Germinal center (tissue), 1 donor: ENCODE data around the gene PWP1.

ENCODE experiments used
- DNase-seq: peaks from one replicate; pipeline ENCODE4 v3.0.0; 2012; ENCODE audit warnings: mixed read lengths, low spot score

Gene PWP1

DNA sequence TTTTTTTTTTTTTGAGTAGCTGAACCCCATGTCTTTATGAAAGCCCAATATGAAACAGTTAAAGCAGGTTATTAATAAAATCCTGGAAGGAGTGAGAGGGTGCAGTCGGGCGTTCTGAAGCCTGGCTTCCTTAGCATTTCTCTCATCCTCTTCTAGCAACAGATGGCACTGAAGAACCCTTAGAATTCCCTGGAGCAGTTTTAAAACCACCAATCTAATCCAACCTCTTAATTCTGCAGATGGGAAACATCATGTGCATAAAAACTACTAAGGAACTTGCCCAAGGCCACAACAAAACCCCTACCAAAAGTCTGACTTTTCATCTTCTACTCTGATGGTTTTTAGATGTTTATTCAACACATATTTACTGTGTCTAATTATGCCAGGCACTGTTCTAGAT lies 50.2 kb downstream of the PWP1 start:
- no peak for DNase-seq

DNA sequence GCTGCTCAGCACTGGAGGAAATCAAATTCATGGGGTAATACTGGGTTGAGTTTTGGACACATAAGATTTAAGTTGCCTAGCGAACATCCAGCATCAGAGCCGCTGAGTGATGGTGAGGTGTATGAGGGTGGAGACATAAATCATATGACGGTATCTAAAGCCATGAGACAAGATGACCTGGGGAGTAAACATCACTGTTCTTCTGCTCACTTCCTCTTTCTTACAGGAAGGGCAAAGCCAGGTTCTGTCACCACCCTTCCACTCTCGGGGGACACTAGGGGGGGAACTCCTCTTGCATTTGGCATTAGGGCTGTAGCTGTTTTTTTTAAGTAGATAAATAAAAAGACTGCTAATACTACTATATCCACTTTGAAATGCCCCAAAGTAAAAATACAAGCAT lies 51.3 kb downstream of the PWP1 start:
- peak; percentile 86 for DNase-seq

DNA sequence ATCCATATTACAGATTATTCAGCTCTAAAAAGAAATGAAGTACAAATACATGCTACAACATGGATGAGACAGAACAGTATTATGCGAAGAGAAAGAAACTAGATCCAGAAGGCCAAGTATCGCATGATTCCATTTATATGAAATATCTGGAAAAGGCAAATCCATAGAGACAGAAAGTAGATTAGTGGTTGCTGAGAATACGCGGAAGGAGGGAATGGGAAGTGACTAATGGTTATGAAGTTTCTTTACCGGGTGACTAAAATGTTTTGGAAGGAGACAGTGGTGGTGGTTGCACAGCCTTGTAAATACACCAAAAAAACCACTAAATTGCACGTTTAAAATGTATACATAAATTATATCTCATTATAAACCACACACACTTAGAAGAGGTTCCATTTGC lies 62.9 kb downstream of the PWP1 start:
- DNase-seq, result no peak

DNA sequence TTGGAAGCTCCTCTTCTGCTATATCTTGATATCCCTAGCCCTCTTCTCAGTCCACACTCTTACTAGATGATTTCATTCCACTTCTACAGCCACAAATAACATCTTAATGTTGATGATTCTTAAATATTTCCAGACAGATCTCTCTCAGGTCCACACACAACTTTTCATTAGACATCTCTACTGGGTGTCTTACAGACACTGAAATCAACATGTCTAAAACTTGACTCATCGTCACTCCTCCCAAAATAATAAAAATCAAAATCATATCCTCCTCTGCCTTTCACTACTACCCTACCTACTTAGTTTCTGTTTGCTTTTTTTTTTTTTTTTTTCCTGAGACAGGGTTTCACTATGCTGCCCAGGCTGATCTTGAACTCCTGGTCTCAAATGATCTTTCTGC lies 63.5 kb downstream of the PWP1 start:
- no peak for DNase-seq

DNA sequence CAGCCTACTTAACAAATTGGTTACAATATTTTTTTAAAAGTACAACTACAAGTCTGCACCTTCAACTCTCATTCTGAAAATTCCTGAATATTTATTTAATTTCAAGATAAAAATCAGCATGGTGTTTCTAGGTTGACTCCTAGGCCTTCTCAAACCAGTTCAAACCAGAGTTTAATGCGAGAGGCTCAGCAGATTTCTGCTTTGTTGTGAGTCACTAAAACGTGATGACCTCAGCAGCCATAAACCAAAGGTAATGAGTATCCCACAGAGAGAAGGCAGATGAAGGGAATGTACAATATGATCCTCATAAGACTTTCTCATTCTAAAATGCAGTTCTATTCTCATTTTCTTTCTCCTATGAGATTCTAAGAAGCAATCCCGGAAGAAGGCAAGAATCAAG lies 73.8 kb downstream of the PWP1 start:
- no peak for DNase-seq

DNA sequence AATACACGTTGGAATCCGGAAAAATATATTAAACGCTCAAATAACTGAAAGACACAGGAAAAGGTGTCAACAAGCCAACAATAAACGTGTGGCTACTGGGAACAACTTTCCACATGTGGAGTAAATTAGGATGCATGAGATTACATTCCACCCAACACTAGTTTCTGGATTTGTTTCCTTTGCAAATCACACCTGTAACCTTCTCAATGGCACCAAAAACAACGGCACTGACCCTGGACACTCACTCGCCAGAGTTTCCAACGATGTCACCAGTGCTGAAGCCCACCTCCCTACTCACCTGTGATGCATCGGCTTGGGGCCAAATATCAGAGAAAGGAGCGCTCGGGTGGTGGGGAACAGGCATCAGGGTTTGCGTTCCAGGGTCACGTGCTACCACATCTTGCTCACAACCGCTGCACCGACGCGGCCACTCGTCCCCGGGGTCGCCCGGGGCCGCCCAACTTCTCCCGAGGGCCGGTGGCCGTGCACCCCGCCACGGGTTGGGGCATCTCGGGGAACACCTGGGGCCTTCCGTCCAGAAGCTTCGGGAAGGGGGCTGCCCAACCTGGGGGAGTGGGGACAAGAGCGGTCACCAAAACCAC lies 74.7 kb downstream of the PWP1 start:
- DNase-seq, result peak; percentile 38

DNA sequence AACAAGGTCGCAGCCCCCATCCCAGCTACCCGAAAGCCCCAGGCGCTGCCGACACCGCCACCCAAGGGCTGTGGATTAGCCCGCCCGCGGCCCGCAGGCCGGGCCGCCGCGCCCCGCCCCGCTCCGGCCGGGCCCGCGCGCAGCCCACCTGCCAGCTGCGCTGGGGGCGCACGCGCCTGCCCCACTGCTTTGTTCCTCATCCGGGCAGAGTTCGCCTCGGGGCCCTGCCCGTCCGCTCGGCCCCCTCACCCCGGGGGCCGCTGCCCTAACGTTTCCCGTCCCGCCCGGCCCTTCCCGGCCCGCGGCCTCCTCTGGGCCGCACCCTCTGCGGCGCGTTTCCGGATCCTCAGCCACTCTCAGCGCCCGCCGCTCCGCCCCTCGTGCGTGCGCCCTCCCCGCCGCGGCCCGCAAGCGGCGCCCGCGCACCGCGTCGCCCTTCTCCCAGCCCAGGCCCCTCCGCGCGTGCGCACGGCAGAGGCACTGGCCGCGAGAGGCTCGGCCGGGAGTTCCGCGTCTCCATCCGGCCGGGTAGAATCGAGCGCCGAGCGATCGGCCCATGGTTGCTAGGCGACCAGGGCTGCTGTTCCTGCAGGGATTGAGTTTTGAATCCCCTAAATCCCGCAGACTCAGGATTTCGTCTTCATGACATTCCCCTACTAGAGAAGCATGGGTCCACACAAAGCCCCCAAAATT lies 75.4 kb downstream of the PWP1 start, which contains the start of gene PRDM4:
Gene PRDM4 (minus strand): TSS at position 329 of the 693 bp plus-strand sequence. CDS start 622 bp downstream, outside the sequence.
- peak; percentile 96 for DNase-seq

DNA sequence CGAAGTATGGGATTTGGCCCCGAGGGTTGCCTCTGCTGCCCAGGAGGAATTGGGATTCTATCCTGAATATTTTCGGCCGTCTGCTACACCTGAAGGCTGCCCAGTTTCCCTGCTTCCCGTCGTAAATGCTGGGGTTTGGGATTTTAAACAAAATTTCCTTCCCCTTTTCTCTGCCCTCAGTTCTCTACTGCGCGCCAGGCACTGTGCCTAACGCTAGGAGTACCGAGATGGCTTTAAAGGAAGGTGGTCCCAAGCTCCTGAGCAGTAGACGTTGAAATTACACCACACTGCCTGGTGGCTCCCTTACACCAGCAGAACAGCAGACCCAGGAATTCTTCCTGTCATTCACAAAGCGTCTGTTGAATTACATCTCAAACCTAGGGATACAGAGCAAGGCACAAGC lies 75.9 kb downstream of the PWP1 start:
- DNase-seq, result no peak
